Right lobe of liver (tissue), 6 donors: ENCODE data around the gene TSGA10. TPM values are rescaled to one million over a fixed set of nuclear protein-coding genes. Genes with fewer than 3 reads are reported as not detected.
A peak's percentile ranks its signal among the peaks of the same experiment; 100 is the strongest.

Experiments
- ATAC-seq, 4 donors: fragments of 200-7000 bp; cut with Tn5 transposase; one replicate each; pipeline ENCODE4 v1.9.1; 2020; ENCODE audit warnings: mild to moderate bottlenecking in 4 of 4, moderate library complexity in 4 of 4
- DNase-seq, 3 donors: peaks; one replicate each; pipeline ENCODE4 v3.0.0-alpha.2; 2020
- H3K27ac ChIP-seq, 3 donors: fragments of 200-600 bp; one replicate each; pipeline ENCODE4 v1.8.0; 2022
- H3K27me3 ChIP-seq, 2 donors: fragments of 200-600 bp; one replicate each; pipeline ENCODE4 v1.8.0; 2022
- H3K36me3 ChIP-seq, 4 donors: fragments of 200-600 bp; sonication (generic) in 1 of 4; one replicate each; pipeline versions ENCODE4 v1.5.1 to v1.8.0; 2017 to 2022; ENCODE audit warnings: control low read depth in 1 of 4
- H3K4me1 ChIP-seq, 4 donors: fragments of 200-600 bp; sonication (generic) in 1 of 4; one replicate each; pipeline versions ENCODE4 v1.5.1 to v1.8.0; 2017 to 2022; ENCODE audit warnings: control low read depth in 1 of 4
- H3K4me3 ChIP-seq, 3 donors: fragments of 200-600 bp; one replicate each; pipeline ENCODE4 v1.8.0; 2022
- H3K9me3 ChIP-seq, 4 donors: fragments of 200-600 bp; sonication (generic) in 1 of 4; one replicate each; pipeline versions ENCODE4 v1.5.1 to v1.8.0; 2017 to 2022; ENCODE audit warnings: control low read depth in 1 of 4
- POLR2A ChIP-seq: fragments of 450-650 bp; IDR thresholded peaks from one replicate; pipeline ENCODE4 v1.6.1; 2017; ENCODE audit warnings: antibody characterized with exemption, mild to moderate bottlenecking
- WGBS: methylation state at CpG from one replicate; pipeline ENCODE4 v1.1.6; 2018; ENCODE audit warnings: low coverage, low lambda C conversion rate; ENCODE audit not compliant: insufficient coverage; ENCODE audit errors: missing lambda C conversion rate; 5-methylcytosine and 5-hydroxymethylcytosine counted together
- intact Hi-C, 2 donors: fragments of 100-400 bp; cut with DNase I; formaldehyde crosslinking; loops; one replicate each; pipeline versions ENCODE4 v1.11.2 to v1.14.1; 2022
- total RNA-seq, 6 experiments: library from RNA; depleted of rRNA in 2 of 6; stranded (reverse); fragments of >200 nt in 2 of 6; fragmentation: NEBNext Ultra II Directional in 3 of 6; extraction: Animal tissue kit (Norgen Biotek cat#: 25700) in 3 of 6; gene quantifications; one replicate each; pipeline versions ENCODE4 v1.1.0 to v1.2.4, GENCODE V29; 2016 to 2023
- TF ChIP-seq, protein P1 (sequence below), 4 donors: fragments of 200-600 bp in 3 of 4; fragments of 450-650 bp in 1 of 4; IDR thresholded peaks; one replicate each; pipeline versions ENCODE4 v1.5.1 to v1.8.0; 2016 to 2022; ENCODE audit warnings: antibody characterized with exemption in 4 of 4, mild to moderate bottlenecking in 2 of 4
- donor health status: DM: no; HTN: yes; CAD: no.
- donor health status: DM: no; HTN: no; CAD: no.
- donor health status: DM: no; HTN: no; CAD: no.
- donor health status: DM: no; HTN: yes; CAD: no.
- donor health status: DM: no; HTN: yes; CAD: no.

Gene TSGA10
- total RNA-seq, 6 experiments from 2014 or later = 1.6 to 5.6 (median 2.7) TPM

DNA sequence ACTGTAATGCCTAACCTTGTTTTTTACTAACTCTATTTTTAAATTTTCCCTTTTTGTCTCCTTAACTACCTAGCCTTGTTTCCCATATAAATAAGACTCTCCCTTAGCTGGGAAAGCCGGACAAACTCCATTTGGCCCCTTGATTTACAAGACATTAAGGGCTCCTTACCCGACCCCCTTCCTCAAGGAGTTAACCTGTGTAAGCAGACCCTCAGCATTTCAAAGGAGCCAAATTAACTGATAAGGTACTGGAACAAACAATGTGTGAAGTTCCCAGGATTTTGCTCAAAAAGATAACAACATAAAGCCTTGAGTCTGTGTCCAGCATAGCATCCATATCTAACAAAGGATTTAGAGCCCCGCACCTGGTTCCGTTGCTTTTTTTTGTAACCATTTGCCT lies 72.9 kb downstream of the TSGA10 start:
- DNase-seq = no peak
- ATAC-seq = no peak
- TF ChIP-seq POLR2A = no peak
- TF ChIP-seq, protein P1, sequence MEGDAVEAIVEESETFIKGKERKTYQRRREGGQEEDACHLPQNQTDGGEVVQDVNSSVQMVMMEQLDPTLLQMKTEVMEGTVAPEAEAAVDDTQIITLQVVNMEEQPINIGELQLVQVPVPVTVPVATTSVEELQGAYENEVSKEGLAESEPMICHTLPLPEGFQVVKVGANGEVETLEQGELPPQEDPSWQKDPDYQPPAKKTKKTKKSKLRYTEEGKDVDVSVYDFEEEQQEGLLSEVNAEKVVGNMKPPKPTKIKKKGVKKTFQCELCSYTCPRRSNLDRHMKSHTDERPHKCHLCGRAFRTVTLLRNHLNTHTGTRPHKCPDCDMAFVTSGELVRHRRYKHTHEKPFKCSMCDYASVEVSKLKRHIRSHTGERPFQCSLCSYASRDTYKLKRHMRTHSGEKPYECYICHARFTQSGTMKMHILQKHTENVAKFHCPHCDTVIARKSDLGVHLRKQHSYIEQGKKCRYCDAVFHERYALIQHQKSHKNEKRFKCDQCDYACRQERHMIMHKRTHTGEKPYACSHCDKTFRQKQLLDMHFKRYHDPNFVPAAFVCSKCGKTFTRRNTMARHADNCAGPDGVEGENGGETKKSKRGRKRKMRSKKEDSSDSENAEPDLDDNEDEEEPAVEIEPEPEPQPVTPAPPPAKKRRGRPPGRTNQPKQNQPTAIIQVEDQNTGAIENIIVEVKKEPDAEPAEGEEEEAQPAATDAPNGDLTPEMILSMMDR (IDR thresholded peaks at IDR 0.05) = no peak

DNA sequence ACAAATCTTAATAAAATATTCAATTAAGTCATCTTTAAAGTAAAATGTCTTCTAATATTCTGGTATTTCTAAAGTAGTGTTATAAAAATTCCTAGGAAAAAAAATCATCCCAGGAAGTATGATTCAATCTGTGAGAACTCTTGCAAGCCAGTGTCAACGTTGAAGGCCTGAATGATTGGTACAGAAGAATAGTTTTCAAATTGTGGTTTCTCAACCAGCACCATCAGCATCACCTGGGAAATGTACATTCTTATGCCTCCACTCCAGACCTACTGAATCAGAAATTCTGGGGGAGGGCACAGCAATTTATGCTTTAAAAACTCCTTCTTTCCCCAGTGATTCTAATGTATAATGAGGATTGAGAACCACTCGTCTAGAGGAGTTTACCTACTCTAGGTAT lies 75.5 kb downstream of the TSGA10 start:
- intact Hi-C loops = no loop called here
- TF ChIP-seq POLR2A = no peak
- TF ChIP-seq, protein P1 (IDR thresholded peaks at IDR 0.05) = no peak
- no peaks in the 10 kb centered on the region for H3K36me3 ChIP-seq
- H3K9me3 ChIP-seq = no peaks in the 10 kb centered on the region
- H3K27me3 ChIP-seq = no peaks in the 10 kb centered on the region
- H3K4me1 ChIP-seq = no peaks in the 10 kb centered on the region
- WGBS = 72% methylated on average over 2 of the region's 2 CpGs
- no peak overlapping the region for H3K27ac ChIP-seq
- ATAC-seq (no peak), DNase-seq (no peak)
- H3K4me3 ChIP-seq = no peak overlapping the region

More for the DNA sequence above, 72.9 kb downstream of the TSGA10 start:
- no peak overlapping the region for H3K4me3 ChIP-seq
- no peaks in the 10 kb centered on the region for H3K4me1 ChIP-seq
- no peaks in the 10 kb centered on the region for H3K27me3 ChIP-seq
- intact Hi-C loops = no loop called here
- H3K36me3 ChIP-seq = no peaks in the 10 kb centered on the region
- WGBS = 63% methylated on average over 4 of the region's 4 CpGs
- H3K9me3 ChIP-seq = no peaks in the 10 kb centered on the region
- H3K27ac ChIP-seq = no peak overlapping the region

DNA sequence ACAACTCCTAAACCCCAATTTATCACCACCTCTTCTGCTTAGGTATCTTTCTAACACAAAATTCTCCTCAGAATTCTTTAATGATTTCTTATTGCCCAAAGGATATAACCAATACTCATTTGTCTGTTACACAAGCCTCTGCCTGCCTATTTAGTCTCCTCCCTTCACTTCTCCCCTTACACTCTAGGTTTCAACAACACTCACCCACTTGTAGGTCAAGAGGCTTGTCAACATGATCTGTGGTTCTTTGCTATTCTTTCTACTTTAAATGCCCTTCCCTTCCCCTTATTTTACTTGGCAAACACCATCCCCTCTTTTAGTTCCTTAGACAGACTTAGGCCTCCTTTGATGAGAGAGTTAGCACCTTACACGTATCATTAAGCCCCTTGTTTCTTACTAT lies 82.2 kb downstream of the TSGA10 start:
- Histone ChIP-seq H3K4me3 (no peak overlapping the region), H3K9me3 (no peaks in the 10 kb centered on the region), H3K4me1 (no peaks in the 10 kb centered on the region), H3K27ac (no peak overlapping the region), H3K36me3 (no peaks in the 10 kb centered on the region), H3K27me3 (no peaks in the 10 kb centered on the region)
- intact Hi-C loops = no loop called here
- ATAC-seq = no peak
- no peak for DNase-seq
- no peak for TF ChIP-seq POLR2A
- TF ChIP-seq, protein P1 (IDR thresholded peaks at IDR 0.05) = no peak
- WGBS = 77% methylated on average over 1 of the region's 1 CpG

DNA sequence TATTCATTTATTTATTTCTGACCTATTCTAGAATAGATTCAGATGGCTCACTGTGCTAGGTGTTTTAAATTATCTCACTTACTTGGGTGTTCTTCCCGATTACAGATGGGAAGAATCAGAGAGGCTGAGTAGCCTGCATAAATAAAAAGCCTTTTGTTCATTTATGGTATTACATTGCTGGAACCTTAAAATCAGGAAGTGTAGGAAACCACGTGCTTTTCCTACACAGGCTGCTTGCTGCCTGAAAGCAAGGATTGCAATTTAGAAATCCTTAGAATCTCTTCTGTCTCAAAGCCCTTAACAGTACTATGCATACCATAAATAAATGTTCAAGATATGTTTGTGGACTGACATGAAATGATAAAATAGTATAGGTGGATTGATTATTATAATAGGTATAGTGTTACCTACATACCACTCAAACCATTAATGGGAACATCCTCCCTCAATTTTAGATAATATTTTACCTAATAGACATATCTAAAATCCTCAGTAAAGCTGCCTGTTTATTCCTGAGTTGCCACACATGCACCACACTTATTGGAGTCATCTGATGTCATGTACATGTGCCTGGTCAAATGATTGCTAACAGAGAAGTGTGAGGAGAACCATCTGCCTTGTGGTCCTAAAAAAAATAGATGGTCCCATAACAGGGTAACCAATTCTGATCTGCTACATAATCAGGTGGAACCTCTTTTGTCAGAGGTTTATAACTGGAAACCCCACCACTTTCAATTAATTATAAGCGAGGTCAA lies 86.7 kb downstream of the TSGA10 start:
- peak in 2 of 4 donors; percentile 21 to 33 for ATAC-seq
- Histone ChIP-seq H3K9me3 (no peaks in the 10 kb centered on the region), H3K4me1 (no peaks in the 10 kb centered on the region), H3K4me3 (no peak overlapping the region), H3K27me3 (no peaks in the 10 kb centered on the region), H3K36me3 (no peaks in the 10 kb centered on the region), H3K27ac (no peak overlapping the region)
- TF ChIP-seq, protein P1 (IDR thresholded peaks at IDR 0.05) = no peak
- no peak for TF ChIP-seq POLR2A
- no peak for DNase-seq
- intact Hi-C loops = no loop called here
- 55% methylated on average over 3 of the region's 3 CpGs for WGBS
